Fibroblast of the aortic adventitia (primary cell): Measurements from ENCODE around the gene ELAVL1. TPM values are rescaled to one million over a fixed set of nuclear protein-coding genes. Genes with fewer than 3 reads are reported as not detected.
"Not testable (repeated sequence)": the region's sequence is repeated elsewhere in the genome, so short reads cannot be mapped to it uniquely, and the experiment has no call there.

Source experiments
- DNase-seq: peaks from one replicate; pipeline ENCODE4 v3.0.0-alpha.2; 2010; ENCODE audit warnings: low read depth
- H3K4me3 ChIP-seq: 2 replicates; pipeline ENCODE4 v1.5.1; 2011; ENCODE audit warnings: low read depth, mild to moderate bottlenecking, control low read depth, low read length, moderate library complexity
- total RNA-seq: library from RNA; depleted of rRNA; stranded (reverse); fragments of >200 nt; gene quantifications from 2 replicates; pipeline ENCODE4 v1.2.3, GENCODE V29; 2012; ENCODE audit warnings: low replicate concordance
- TF ChIP-seq, protein P1 (sequence below): IDR thresholded peaks from 2 replicates; pipeline ENCODE4 v1.5.1; 2011; ENCODE audit warnings: mild to moderate bottlenecking, low read length, control low read depth, inconsistent platforms; ENCODE audit not compliant: insufficient read depth

The ELAVL1 gene
- total RNA-seq, 1 donor: 34.1 TPM

DNA sequence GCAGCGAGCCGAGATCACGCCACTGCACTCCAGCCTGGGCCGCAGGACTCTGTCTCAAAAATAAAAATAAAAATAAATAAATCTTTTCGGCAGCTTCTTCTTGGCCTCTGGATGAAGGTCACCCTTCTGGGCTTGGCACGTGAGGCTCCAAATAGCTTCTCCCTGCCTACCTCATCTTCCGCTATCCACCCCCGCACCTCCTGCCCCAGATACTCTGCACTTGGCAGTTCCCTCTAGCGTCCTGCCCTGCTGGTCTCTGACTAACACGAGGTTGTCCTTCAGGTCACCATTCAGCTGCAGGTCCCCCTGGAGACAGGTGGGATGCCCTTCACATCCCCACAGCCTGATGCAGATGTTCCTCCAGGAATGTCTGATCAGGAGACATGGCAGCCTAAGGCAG lies 38.6 kb upstream of the ELAVL1 start:
- TF ChIP-seq, protein P1, sequence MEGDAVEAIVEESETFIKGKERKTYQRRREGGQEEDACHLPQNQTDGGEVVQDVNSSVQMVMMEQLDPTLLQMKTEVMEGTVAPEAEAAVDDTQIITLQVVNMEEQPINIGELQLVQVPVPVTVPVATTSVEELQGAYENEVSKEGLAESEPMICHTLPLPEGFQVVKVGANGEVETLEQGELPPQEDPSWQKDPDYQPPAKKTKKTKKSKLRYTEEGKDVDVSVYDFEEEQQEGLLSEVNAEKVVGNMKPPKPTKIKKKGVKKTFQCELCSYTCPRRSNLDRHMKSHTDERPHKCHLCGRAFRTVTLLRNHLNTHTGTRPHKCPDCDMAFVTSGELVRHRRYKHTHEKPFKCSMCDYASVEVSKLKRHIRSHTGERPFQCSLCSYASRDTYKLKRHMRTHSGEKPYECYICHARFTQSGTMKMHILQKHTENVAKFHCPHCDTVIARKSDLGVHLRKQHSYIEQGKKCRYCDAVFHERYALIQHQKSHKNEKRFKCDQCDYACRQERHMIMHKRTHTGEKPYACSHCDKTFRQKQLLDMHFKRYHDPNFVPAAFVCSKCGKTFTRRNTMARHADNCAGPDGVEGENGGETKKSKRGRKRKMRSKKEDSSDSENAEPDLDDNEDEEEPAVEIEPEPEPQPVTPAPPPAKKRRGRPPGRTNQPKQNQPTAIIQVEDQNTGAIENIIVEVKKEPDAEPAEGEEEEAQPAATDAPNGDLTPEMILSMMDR: no peak
- no peak for DNase-seq

DNA sequence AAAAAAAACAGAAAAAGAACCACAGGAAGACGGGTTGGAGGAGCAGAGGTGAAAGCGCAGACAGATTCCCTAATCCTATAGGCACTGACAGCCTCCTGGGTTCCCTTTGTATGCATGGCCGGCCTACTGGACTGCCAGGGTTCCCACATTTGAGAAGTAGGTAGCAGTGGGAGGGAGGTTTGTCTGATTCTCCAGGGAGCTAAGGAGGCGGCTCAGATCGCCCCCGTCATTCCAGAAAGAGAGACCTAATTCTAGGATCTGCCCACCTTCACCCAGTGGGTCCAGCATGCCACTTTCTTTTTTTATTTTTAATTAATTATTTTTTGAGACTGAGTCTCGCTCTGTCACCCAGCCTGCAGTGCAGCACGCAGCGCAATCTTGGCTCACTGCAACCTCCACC lies 37.5 kb upstream of the ELAVL1 start:
- no peak for DNase-seq
- TF ChIP-seq, protein P1: no peak
- H3K4me3 ChIP-seq: no peak overlapping the region

More for the DNA sequence above, 38.6 kb upstream of the ELAVL1 start:
- no peak overlapping the region for H3K4me3 ChIP-seq

DNA sequence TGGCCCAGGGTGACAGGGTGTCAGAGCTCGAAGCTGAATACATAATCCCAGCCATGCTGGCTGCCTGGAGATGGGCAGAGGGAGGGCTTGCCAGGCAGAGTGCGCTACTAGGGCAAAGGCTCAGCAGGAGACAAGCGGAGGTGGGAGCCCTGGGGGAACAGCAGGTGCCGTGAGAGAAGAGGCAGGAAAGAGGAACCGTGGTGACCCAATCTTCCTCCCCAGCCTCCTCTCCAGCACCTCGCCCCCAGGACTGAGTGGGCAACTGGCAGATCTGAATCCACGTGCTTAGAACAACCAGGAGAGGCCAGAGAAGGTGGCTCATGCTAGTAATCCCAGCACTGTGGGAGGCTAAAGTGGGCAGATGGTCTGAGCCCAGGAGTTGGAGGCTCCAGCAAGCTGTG lies 36.1 kb upstream of the ELAVL1 start:
- TF ChIP-seq, protein P1: no peak
- H3K4me3 ChIP-seq: no peak overlapping the region
- DNase-seq: no peak

DNA sequence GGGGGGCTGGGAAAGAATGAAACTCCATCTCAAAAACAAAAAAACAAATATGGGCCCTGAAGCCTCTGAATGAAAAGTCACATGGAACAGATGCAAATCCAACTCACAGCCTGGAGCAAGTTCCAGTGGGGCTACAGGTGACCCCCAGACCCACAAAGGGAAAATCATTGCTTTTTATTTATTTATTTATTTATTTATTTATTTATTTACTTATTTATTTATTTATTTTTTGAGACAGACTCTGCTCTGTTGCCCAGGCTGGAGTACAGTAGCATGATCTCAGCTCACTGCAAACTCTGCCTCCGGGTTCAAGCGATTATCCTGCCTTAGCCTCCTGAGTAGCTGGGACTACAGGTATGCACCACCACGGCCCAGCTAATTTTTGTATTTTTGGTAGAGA lies 33.8 kb upstream of the ELAVL1 start:
- TF ChIP-seq, protein P1: no peak
- H3K4me3 ChIP-seq: no peak overlapping the region
- no peak for DNase-seq

DNA sequence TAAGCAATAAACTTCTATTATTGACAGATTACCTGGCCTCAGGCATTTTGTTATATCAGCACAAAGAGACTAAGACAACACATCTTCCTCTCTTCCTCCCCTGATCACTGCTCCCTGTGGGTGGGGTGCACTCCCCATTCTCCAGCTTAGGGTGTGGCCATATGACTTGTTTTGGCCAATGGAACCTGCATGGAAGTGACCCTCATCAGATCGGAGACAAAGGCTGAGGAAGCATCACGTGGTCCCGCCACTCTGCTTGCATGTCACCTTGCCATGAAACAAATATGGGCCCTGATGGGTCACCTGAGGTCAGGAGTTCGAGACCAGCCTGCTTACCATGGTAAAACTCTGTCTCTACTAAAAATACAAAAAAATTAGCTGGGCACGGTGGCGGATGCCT lies 33.4 kb upstream of the ELAVL1 start:
- TF ChIP-seq, protein P1: no peak
- H3K4me3 ChIP-seq: no peak overlapping the region
- DNase-seq: no peak

DNA sequence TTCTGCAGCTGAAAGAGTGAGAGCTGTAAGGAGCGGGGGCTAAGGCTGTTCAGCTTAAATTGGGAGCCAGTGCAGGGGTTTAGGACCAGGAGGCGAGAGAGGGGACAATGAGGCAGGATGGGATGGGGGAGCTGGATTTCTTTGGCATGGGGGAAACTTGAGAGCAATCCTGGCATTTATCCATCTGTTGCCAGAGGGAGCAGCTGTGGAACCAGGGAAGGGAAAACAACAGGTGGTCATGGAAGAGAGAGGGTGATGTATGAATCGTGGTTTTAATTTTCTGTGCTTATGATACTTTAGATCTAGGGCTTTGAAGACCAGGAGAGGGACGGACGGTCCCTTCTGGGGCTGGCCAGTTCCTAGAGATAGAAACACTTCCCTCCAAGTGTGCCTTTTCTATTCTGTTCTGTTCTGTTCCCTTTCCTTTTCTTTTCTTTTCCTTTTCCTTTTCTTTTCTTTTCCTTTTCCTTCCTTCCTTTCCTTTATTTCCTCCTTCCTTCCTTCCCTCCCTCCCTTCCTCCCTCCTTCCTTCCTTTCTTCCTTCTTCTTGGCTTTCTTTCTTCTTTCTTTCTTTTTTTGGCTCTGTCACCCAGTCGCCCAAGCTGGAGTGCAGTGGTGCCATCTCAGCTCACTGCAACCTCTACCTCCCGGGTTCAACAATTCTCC lies 31.1 kb upstream of the ELAVL1 start:
- DNase-seq: no peak
- H3K4me3 ChIP-seq: no peak overlapping the region
- TF ChIP-seq, protein P1: no peak

DNA sequence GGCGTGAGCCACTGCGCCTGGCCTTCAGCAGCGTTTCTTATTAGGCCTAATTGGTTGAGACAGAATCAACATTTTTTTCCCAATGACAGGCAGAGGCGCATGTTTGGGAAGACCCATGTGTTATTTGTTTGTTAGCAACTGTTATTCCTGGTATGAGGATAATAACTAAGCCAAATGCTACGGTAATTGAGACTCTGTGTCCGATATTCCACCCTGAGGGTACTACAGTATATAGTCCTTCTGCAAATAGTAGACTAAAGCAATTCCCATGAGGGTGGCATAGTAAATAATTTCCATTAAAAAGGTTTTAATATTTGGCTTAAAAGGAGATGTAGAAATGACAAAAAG lies 28.7 kb upstream of the ELAVL1 start:
- DNase-seq: no peak
- H3K4me3 ChIP-seq: no peak overlapping the region
- TF ChIP-seq, protein P1: no peak

DNA sequence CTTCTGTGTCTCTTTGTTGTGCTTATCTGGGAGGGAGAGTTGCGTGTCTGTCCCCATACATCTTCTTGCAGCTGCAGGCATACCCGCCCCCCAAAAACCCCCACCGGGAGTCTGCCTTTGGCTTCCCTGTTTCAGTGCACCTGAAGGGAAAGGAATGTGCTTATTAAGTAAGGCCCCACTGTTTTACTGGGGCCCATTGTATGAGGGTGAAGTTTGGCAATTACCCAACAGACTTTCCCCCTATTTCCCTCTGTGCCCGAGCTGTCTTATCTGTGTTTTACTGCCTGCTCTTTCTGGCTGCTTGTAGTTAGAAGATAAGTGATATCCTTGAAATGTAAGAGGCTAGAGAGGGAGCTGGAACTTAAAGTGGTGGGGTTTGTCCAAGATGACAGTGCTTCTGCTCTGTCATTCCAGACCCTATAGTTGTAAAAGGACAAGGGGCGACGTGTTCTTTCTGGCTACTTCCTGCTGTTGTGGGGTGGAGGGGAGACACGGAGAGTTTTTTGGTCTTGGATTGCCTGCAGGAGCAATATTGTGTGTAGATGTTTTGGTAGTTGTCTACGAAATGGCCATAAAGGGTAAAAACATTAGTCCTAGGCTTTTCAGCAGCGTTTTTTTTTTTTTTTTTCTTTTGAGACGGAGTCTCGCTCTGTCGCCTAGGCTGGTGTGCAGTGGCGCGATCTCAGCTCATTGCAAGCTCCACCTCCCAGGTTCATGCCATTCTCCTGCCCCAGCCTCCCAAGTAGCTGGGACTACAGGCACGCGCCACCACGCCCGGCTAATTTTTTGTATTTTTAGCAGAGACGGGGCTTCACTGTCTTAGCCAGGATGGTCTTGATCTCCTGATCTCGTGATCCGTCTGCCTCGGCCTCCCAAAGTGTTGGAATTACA lies 28.1 kb upstream of the ELAVL1 start:
- not testable (repeated sequence) for H3K4me3 ChIP-seq, DNase-seq
